Mammary epithelial cell (primary cell): ENCODE data around the gene MYO1H.

Experiments
- EZH2 ChIP-seq: IDR thresholded peaks from 2 replicates; pipeline ENCODE4 v1.6.1; 2012; ENCODE audit warnings: low read length, inconsistent platforms, borderline replicate concordance
- TF ChIP-seq, protein P1 (sequence below), 2 donors: IDR thresholded peaks in 1 of 2; conservative IDR thresholded peaks in 1 of 2; 2 replicates each; pipeline ENCODE4 v1.5.1; 2011 to 2012; ENCODE audit warnings: inconsistent platforms in 2 of 2, low read length in 2 of 2, mild to moderate bottlenecking in 2 of 2, control low read depth in 1 of 2, low read depth in 1 of 2; ENCODE audit not compliant: insufficient read depth in 1 of 2; ENCODE audit errors: extremely low read depth in 1 of 2

DNA sequence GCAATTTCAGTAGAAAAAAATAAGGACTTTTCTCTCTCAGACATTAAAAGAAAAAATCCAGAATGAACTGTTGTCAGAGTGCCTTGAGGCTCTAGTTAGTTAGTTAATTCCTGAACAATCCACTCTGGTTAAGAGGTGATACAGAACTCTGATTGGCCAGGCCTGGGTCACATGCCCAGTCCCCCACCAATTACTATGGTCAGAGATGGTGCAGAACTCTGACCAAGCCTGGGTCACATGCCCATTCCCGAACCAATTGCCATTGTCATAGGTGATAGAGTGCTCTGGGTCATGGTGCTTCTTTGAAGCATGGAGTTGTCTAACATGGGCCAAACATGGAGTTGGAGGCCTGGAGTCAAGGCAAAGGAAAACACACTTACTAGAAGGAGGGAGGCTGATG lies 11.1 kb upstream of the MYO1H start:
- TF ChIP-seq, protein P1, sequence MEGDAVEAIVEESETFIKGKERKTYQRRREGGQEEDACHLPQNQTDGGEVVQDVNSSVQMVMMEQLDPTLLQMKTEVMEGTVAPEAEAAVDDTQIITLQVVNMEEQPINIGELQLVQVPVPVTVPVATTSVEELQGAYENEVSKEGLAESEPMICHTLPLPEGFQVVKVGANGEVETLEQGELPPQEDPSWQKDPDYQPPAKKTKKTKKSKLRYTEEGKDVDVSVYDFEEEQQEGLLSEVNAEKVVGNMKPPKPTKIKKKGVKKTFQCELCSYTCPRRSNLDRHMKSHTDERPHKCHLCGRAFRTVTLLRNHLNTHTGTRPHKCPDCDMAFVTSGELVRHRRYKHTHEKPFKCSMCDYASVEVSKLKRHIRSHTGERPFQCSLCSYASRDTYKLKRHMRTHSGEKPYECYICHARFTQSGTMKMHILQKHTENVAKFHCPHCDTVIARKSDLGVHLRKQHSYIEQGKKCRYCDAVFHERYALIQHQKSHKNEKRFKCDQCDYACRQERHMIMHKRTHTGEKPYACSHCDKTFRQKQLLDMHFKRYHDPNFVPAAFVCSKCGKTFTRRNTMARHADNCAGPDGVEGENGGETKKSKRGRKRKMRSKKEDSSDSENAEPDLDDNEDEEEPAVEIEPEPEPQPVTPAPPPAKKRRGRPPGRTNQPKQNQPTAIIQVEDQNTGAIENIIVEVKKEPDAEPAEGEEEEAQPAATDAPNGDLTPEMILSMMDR (conservative IDR thresholded peaks at IDR 0.05 in 1 of 2, IDR thresholded peaks at IDR 0.05 in 1 of 2; ENCODE audit: extremely low read depth in 1 of 2, insufficient read depth in 1 of 2, low read depth in 1 of 2, low read length in 2 of 2), result no peak
- TF ChIP-seq EZH2, result no peak
